HCT116 (cell line): Measurements from ENCODE around the gene RASA4.
"Not testable (repeated sequence)": the region's sequence is repeated elsewhere in the genome, so short reads cannot be mapped to it uniquely, and the experiment has no call there.

Source experiments
- CEBPB ChIP-seq: IDR thresholded peaks from 2 replicates; pipeline ENCODE4 v1.6.1; 2012; ENCODE audit warnings: low read depth
- CTCF ChIP-seq, 3 experiments: fragments of 200-600 bp in 1 of 3; sonication (generic) in 1 of 3; IDR thresholded peaks in 2 of 3; conservative IDR thresholded peaks in 1 of 3; 2 replicates each; pipeline ENCODE4 v1.5.1; 2012 to 2017; ENCODE audit warnings: low read depth in 2 of 3, low read length in 2 of 3, antibody characterized with exemption in 1 of 3, borderline replicate concordance in 1 of 3, control low read depth in 1 of 3, mild to moderate bottlenecking in 1 of 3, mixed read lengths in 1 of 3, mixed run types in 1 of 3, moderate library complexity in 1 of 3; ENCODE audit not compliant: insufficient read depth in 1 of 3
- EZH2 ChIP-seq: fragments of 200-600 bp; sonication (generic); IDR thresholded peaks from 2 replicates; pipeline ENCODE4 v1.6.1; 2017; ENCODE audit warnings: antibody characterized with exemption, mixed run types
- EZH2phosphoT487 ChIP-seq: fragments of 200-600 bp; IDR thresholded peaks from 2 replicates; pipeline ENCODE4 v1.6.1; 2018; ENCODE audit warnings: antibody characterized with exemption, borderline replicate concordance
- FOSL1 ChIP-seq: IDR thresholded peaks from 2 replicates; pipeline ENCODE4 v1.6.1; 2012; ENCODE audit warnings: low read depth
- MAX ChIP-seq: IDR thresholded peaks from 2 replicates; pipeline ENCODE4 v1.6.1; 2012
- POLR2A ChIP-seq: IDR thresholded peaks from 2 replicates; pipeline ENCODE4 v1.7.0; 2011; ENCODE audit warnings: borderline replicate concordance; ENCODE audit not compliant: insufficient read depth, insufficient read length; ENCODE audit errors: extremely low read depth
- POLR2AphosphoS5 ChIP-seq: IDR thresholded peaks from 2 replicates; pipeline ENCODE4 v1.6.1; 2011; ENCODE audit warnings: mild to moderate bottlenecking, low read depth, low read length, moderate library complexity
- RAD21 ChIP-seq: IDR thresholded peaks from 2 replicates; pipeline ENCODE4 v1.6.1; 2012; ENCODE audit warnings: low read depth, mild to moderate bottlenecking
- YY1 ChIP-seq: IDR thresholded peaks from 2 replicates; pipeline ENCODE4 v1.6.1; 2011; ENCODE audit warnings: low read length, low read depth, moderate library complexity, mild to moderate bottlenecking; ENCODE audit not compliant: insufficient replicate concordance; ENCODE audit errors: extremely low read depth

- not testable (repeated sequence) for TF ChIP-seq CEBPB; CTCF (IDR thresholded peaks at IDR 0.05 in 2 of 3, conservative IDR thresholded peaks at IDR 0.05 in 1 of 3; ENCODE audit: borderline replicate concordance in 1 of 3, insufficient read depth in 1 of 3, low read depth in 2 of 3, low read length in 2 of 3); RAD21; EZH2; MAX; FOSL1; POLR2A; YY1; POLR2AphosphoS5; EZH2phosphoT487
Measured at GRCh38 chr7:102593637-102594334, 22.8 kb downstream of the RASA4 start.
